Keratinocyte (primary cell): ENCODE data around the gene CDH22.

Source experiments
- EZH2 ChIP-seq: IDR thresholded peaks from one replicate; pipeline ENCODE4 v1.6.1; 2012; ENCODE audit warnings: inconsistent platforms, mild to moderate bottlenecking, low read length, moderate library complexity
- TF ChIP-seq, protein P1 (sequence below), 3 experiments: IDR thresholded peaks in 1 of 3; conservative IDR thresholded peaks in 1 of 3; optimal IDR thresholded peaks in 1 of 3; 2 replicates in 2 of 3; 3 replicates in 1 of 3; pipeline versions ENCODE3 to v1.5.1; 2011; ENCODE audit warnings: low read length in 3 of 3, mild to moderate bottlenecking in 3 of 3, moderate library complexity in 2 of 3, control low read depth in 1 of 3, inconsistent platforms in 1 of 3; ENCODE audit not compliant: insufficient read depth in 2 of 3; ENCODE audit errors: extremely low read depth in 1 of 3

DNA sequence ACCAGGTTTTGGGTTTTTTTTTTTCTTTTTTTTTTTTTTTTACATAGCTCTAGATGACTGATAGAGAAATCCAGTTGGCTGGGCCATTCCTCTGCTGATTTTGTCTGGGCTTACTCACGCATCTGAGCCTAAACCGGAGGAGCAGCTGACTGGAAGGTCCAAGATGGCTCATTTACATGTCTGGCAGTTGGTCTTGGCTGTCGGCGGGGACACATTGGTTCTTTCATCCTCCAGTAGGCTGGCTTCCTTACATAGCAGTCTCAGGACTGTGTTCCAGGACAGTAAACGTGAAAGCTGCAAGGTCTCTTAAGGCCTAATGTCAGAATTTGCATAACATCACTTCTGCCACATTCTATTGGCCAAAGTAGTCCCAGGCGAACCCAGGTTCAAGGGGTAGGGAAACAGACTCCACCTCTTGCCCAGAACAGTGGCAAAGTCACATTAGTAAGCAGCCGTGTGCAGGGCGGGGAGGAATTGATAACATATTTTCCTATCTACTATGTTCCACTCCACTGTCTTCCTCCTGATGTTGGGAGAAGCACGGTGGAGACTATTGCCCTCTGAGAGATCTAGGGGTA is 87.0 kb downstream of the CDH22 start:
- TF ChIP-seq, protein P1, sequence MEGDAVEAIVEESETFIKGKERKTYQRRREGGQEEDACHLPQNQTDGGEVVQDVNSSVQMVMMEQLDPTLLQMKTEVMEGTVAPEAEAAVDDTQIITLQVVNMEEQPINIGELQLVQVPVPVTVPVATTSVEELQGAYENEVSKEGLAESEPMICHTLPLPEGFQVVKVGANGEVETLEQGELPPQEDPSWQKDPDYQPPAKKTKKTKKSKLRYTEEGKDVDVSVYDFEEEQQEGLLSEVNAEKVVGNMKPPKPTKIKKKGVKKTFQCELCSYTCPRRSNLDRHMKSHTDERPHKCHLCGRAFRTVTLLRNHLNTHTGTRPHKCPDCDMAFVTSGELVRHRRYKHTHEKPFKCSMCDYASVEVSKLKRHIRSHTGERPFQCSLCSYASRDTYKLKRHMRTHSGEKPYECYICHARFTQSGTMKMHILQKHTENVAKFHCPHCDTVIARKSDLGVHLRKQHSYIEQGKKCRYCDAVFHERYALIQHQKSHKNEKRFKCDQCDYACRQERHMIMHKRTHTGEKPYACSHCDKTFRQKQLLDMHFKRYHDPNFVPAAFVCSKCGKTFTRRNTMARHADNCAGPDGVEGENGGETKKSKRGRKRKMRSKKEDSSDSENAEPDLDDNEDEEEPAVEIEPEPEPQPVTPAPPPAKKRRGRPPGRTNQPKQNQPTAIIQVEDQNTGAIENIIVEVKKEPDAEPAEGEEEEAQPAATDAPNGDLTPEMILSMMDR (optimal IDR thresholded peaks at IDR 0.05 in 1 of 3, IDR thresholded peaks at IDR 0.05 in 1 of 3, conservative IDR thresholded peaks at IDR 0.05 in 1 of 3; ENCODE audit: extremely low read depth in 1 of 3, insufficient read depth in 2 of 3, low read length in 3 of 3), result no peak
- TF ChIP-seq EZH2, result no peak
